GM23248 (cell line): Measurements from ENCODE around the gene NCBP1. TPM values are rescaled to one million over a fixed set of nuclear protein-coding genes. Genes with fewer than 3 reads are reported as not detected.

Experiments
- DNase-seq: peaks from one replicate; pipeline ENCODE4 v3.0.0-alpha.2; 2015
- H2AFZ ChIP-seq: fragments of 200-600 bp; sonication (generic); 2 replicates; pipeline ENCODE4 v1.6.1; 2016; ENCODE audit warnings: antibody characterized with exemption
- H3F3A ChIP-seq: fragments of 200-600 bp; sonication (generic); 2 replicates; pipeline ENCODE4 v1.6.1; 2016; ENCODE audit warnings: mild to moderate bottlenecking, antibody characterized with exemption, mixed run types; ENCODE audit not compliant: insufficient read depth
- H3K27ac ChIP-seq: fragments of 200-600 bp; sonication (generic); 2 replicates; pipeline ENCODE4 v1.5.1; 2016; ENCODE audit warnings: mild to moderate bottlenecking
- H3K27me3 ChIP-seq: fragments of 200-600 bp; sonication (generic); replicated peaks from 2 replicates; pipeline ENCODE4 v1.6.1; 2016; ENCODE audit warnings: mild to moderate bottlenecking; ENCODE audit not compliant: insufficient read depth
- H3K36me3 ChIP-seq: fragments of 200-600 bp; sonication (generic); 2 replicates; pipeline ENCODE4 v1.6.1; 2016; ENCODE audit warnings: low read depth, mild to moderate bottlenecking
- H3K4me1 ChIP-seq: fragments of 200-600 bp; sonication (generic); 2 replicates; pipeline ENCODE4 v1.6.1; 2016; ENCODE audit warnings: mild to moderate bottlenecking; ENCODE audit not compliant: insufficient read depth
- H3K4me2 ChIP-seq: fragments of 200-600 bp; sonication (generic); one replicate; pipeline ENCODE4 v1.6.1; 2016; ENCODE audit warnings: mild to moderate bottlenecking; ENCODE audit not compliant: unreplicated experiment
- H3K4me3 ChIP-seq: fragments of 200-600 bp; sonication (generic); 2 replicates; pipeline ENCODE4 v1.5.1; 2016; ENCODE audit warnings: mild to moderate bottlenecking
- H3K79me2 ChIP-seq: fragments of 200-600 bp; sonication (generic); 2 replicates; pipeline ENCODE4 v1.6.1; 2016; ENCODE audit warnings: mild to moderate bottlenecking; ENCODE audit not compliant: insufficient read depth
- H3K9ac ChIP-seq: fragments of 200-600 bp; sonication (generic); 2 replicates; pipeline ENCODE4 v1.6.1; 2016; ENCODE audit warnings: mild to moderate bottlenecking
- H3K9me2 ChIP-seq: fragments of 200-600 bp; sonication (generic); 2 replicates; pipeline ENCODE4 v1.6.1; 2016; ENCODE audit warnings: mixed run types, mild to moderate bottlenecking, moderate library complexity; ENCODE audit not compliant: insufficient read depth
- H3K9me3 ChIP-seq: fragments of 200-600 bp; sonication (generic); one replicate; pipeline ENCODE4 v1.6.1; 2017; ENCODE audit warnings: low read depth
- H4K20me1 ChIP-seq: fragments of 200-600 bp; sonication (generic); 2 replicates; pipeline ENCODE4 v1.6.0; 2016; ENCODE audit not compliant: insufficient read depth
- EZH2 ChIP-seq: fragments of 200-600 bp; sonication (generic); IDR thresholded peaks from 2 replicates; pipeline ENCODE4 v1.6.1; 2018; ENCODE audit warnings: antibody characterized with exemption, mild to moderate bottlenecking; ENCODE audit not compliant: insufficient read depth, poor library complexity, severe bottlenecking
- EZH2phosphoT487 ChIP-seq: fragments of 200-600 bp; sonication (generic); IDR thresholded peaks from 2 replicates; pipeline ENCODE4 v1.6.1; 2018; ENCODE audit warnings: antibody characterized with exemption, moderate library complexity, mild to moderate bottlenecking, low read depth; ENCODE audit not compliant: insufficient read depth
- WGBS, 2 experiments: methylation state at CpG; one replicate each; pipeline ENCODE4 v1.1.6; 2015 to 2017; ENCODE audit warnings: low lambda C conversion rate in 2 of 2, low coverage in 1 of 2; ENCODE audit errors: missing lambda C conversion rate in 2 of 2; 5-methylcytosine and 5-hydroxymethylcytosine counted together
- in situ Hi-C: fragments of 300-500 bp; cut with MboI; formaldehyde crosslinking; loops from 2 replicates; pipeline ENCODE4 v1.15.0; 2020
- polyA plus RNA-seq: library from polyadenylated mRNA; unstranded; fragments of >200 nt; fragmentation: Nextera tagmentation; extraction: Ambion mirVana; gene quantifications from 2 replicates; pipeline ENCODE4 v1.2.1, GENCODE V29; 2016
- total RNA-seq: library from RNA; depleted of rRNA; stranded (reverse); fragments of >200 nt; shearing (Covaris generic); gene quantifications from 2 replicates; pipeline ENCODE4 v1.2.3, GENCODE V29; 2014

NCBP1 gene
- total and polyA plus RNA-seq, 2 experiments from 2014 or later: 28.1 to 31.8 TPM

DNA sequence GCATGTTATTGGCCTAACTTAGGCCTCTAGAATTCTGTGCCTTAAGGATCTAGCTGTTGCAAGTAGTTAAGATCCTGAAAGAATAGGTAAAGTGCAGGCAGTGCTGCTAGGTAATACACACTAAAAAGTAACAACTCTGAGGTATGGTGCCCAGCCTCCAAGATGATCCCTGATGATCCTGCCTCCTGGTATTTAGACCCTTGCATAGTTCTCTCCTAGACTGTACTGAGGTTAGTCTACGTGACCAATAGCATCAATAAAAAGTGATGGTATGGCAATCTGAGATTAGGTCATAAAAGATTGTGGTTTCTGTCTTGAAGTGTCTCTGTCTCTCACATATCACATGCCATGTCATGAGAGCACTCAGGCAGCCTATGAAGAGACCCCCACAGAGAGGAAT lies 9.7 kb upstream of the NCBP1 start:
- no peak overlapping the region for H2AFZ ChIP-seq
- H3K79me2 ChIP-seq: peaks cover 26% of the 10 kb centered on the region
- H3K27me3 ChIP-seq: no peaks in the 10 kb centered on the region
- DNase-seq: no peak
- no peaks in the 10 kb centered on the region for H4K20me1 ChIP-seq
- 91 to 100% methylated on average over 1 of the region's 1 CpG for WGBS, 2 experiments
- TF ChIP-seq EZH2: no peak
- no peak for TF ChIP-seq EZH2phosphoT487
- H3K9me2 ChIP-seq: no peaks in the 10 kb centered on the region
- no peaks in the 10 kb centered on the region for H3F3A ChIP-seq
- H3K9me3 ChIP-seq: no peaks in the 10 kb centered on the region
- no peak overlapping the region for H3K9ac ChIP-seq
- no peak overlapping the region for H3K27ac ChIP-seq
- 0 out of 2 replicates have a peak, but pooled peaks cover 5% of the 10 kb centered on the region for H3K4me1 ChIP-seq
- no peak overlapping the region for H3K4me3 ChIP-seq
- in situ Hi-C loops: loop anchor here (25.0 kb wide), 1 partner anchor 762 kb away; the partner anchor contains the start of gene ZNF782
- H3K4me2 ChIP-seq: no peak overlapping the region
- peaks cover 9% of the 10 kb centered on the region; the same call in 1 of the 2 replicates for H3K36me3 ChIP-seq

DNA sequence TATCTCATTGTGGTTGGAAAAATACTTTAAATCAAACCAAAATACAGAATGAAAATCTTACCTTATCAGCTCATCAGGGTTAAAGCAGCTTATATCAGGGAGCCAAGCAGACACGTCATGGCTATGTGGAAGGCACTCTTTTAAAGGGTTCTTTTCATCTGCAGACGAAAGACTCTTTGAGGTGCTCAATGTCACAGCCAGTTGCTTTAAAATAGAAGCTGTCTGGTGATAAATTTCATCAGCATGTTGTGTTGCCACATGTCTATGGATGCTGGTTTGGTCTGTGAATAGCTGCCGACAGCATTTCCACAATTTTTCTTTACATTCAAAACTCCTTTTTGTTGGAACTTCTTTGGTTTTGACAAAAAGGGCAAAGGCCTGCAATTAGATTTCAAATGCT lies 8.0 kb upstream of the NCBP1 start:
- Histone ChIP-seq H3K9ac (no peak overlapping the region), H3K9me3 (no peaks in the 10 kb centered on the region), H3F3A (no peaks in the 10 kb centered on the region), H3K4me3 (no peak overlapping the region), H3K9me2 (no peaks in the 10 kb centered on the region), H3K79me2 (peaks cover 43% of the 10 kb centered on the region), H3K4me1 (0 out of 2 replicates have a peak, but pooled peaks cover 5% of the 10 kb centered on the region), H4K20me1 (no peaks in the 10 kb centered on the region), H3K27me3 (no peaks in the 10 kb centered on the region), H3K4me2 (no peak overlapping the region), H2AFZ (no peak overlapping the region), H3K27ac (no peak overlapping the region), H3K36me3 (peaks cover 9% of the 10 kb centered on the region; the same call in 1 of the 2 replicates)
- no peak for DNase-seq
- TF ChIP-seq EZH2 (no peak), EZH2phosphoT487 (no peak)
- in situ Hi-C loops: no loop called here
- WGBS, 2 experiments: 56 to 59% methylated on average over 3 of the region's 3 CpGs

DNA sequence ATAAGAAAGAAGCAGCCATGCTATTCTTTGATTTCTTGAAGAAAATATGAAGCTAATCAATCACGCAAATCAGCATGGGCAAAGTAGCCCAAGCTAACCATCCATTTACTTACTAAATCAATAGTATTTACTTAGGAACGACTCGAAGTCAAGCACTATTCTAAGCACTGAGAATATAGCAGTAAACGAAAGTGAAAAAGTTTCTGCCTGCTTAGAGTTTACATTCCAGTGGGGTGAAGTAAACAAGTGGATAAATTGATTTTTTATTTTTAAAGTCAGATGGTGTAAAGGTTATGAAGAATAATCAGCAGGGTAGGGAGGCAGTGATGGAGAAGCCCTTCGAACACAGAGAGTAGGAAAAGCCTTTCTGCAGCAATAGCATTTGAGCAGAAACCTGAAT lies 6.0 kb upstream of the NCBP1 start:
- H3F3A ChIP-seq: peaks cover 13% of the 10 kb centered on the region
- TF ChIP-seq EZH2 (no peak), EZH2phosphoT487 (no peak)
- DNase-seq: peak; percentile 29
- H3K27me3 ChIP-seq: no peaks in the 10 kb centered on the region
- peaks cover 58% of the 10 kb centered on the region for H3K79me2 ChIP-seq
- H3K4me3 ChIP-seq: no peak overlapping the region
- no peaks in the 10 kb centered on the region for H4K20me1 ChIP-seq
- no peak overlapping the region for H3K27ac ChIP-seq
- peaks cover 13% of the 10 kb centered on the region for H3K4me1 ChIP-seq
- no peak overlapping the region for H2AFZ ChIP-seq
- H3K36me3 ChIP-seq: peaks cover 9% of the 10 kb centered on the region; the same call in 1 of the 2 replicates
- no peak overlapping the region for H3K4me2 ChIP-seq
- H3K9ac ChIP-seq: no peak overlapping the region
- WGBS, 2 experiments: 74 to 78% methylated on average over 5 of the region's 5 CpGs
- in situ Hi-C loops: no loop called here
- no peaks in the 10 kb centered on the region for H3K9me3 ChIP-seq
- no peaks in the 10 kb centered on the region for H3K9me2 ChIP-seq

DNA sequence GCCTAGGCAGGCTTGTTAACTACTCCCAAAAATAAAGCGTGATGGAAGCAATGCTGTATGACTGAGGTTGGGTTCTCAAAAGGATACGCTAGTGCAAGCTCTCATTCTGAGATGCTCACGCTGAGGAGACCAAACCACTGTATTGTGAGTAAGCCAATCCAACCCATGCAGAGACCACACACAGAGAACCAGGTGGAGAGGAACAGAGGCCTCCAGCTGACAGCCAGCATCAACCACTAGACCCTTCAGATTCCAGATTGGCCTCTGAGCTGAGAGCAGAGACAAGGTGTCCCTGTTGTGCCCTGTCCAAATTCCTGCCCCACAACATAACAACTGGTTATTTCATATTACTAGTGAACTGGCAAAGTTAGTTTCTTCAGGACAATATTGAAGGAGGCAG lies 5.0 kb upstream of the NCBP1 start:
- peaks cover 15% of the 10 kb centered on the region for H3F3A ChIP-seq
- no peak for DNase-seq
- in situ Hi-C loops: no loop called here
- H3K9me2 ChIP-seq: no peaks in the 10 kb centered on the region
- H3K4me1 ChIP-seq: peaks cover 13% of the 10 kb centered on the region
- no peaks in the 10 kb centered on the region for H3K27me3 ChIP-seq
- H3K4me2 ChIP-seq: no peak overlapping the region
- H3K9ac ChIP-seq: no peak overlapping the region
- H4K20me1 ChIP-seq: no peaks in the 10 kb centered on the region
- H3K36me3 ChIP-seq: peaks cover 9% of the 10 kb centered on the region; the same call in 1 of the 2 replicates
- H3K27ac ChIP-seq: no peak overlapping the region
- H3K9me3 ChIP-seq: no peaks in the 10 kb centered on the region
- H3K79me2 ChIP-seq: peaks cover 58% of the 10 kb centered on the region
- 84 to 85% methylated on average over 3 of the region's 3 CpGs for WGBS, 2 experiments
- no peak overlapping the region for H2AFZ ChIP-seq
- H3K4me3 ChIP-seq: no peak overlapping the region
- no peak for TF ChIP-seq EZH2
- TF ChIP-seq EZH2phosphoT487: no peak

- H3K27me3 ChIP-seq: no peaks in the 10 kb centered on the region
- peaks cover 61% of the 10 kb centered on the region for H3K79me2 ChIP-seq
- H3K27ac ChIP-seq: no peak overlapping the region
- peaks cover 13% of the 10 kb centered on the region for H3K4me1 ChIP-seq
- H3K9ac ChIP-seq: no peak overlapping the region
- H3F3A ChIP-seq: peaks cover 18% of the 10 kb centered on the region
- no peaks in the 10 kb centered on the region for H4K20me1 ChIP-seq
- peaks cover 9% of the 10 kb centered on the region; the same call in 1 of the 2 replicates for H3K36me3 ChIP-seq
- no peak overlapping the region for H2AFZ ChIP-seq
- H3K4me3 ChIP-seq: no peak overlapping the region
- in situ Hi-C loops: no loop called here
- no peaks in the 10 kb centered on the region for H3K9me3 ChIP-seq
- no peak overlapping the region for H3K4me2 ChIP-seq
- H3K9me2 ChIP-seq: no peaks in the 10 kb centered on the region
- TF ChIP-seq EZH2phosphoT487 (no peak), EZH2 (no peak)
- DNase-seq: no peak
Measured at GRCh38 chr9:97629156-97629555, 4.5 kb upstream of the NCBP1 start.
